Measurements from ENCODE around the gene RGS11.

Gene RGS11

DNA sequence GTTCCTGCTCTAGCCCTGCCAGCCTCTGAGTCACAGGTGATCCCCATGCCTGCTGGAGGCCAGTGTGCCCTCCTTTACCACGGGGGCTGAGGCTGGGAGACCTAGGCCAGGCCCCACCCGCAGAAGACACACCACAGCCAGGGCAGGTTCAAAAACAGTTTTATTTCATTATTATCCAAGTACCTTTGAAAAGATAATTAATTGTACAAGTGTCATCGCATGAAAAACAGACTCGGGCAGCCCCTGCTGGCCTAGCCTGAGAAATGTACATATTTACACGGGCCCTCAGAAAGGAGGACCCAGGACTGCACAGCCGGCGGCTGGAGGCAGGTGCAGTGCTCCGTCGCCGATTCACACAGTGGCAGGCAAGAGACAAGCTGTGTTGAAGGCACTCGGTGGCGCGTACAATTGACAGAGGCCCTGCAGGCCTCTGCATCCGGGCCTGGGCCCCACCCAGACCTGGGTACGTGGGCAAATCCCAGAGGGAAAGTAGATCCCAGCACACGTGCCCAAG, 11.6 kb upstream of the RGS11 start:
- H3K36me3 Mint-ChIP-seq = peaks cover 7% of the 10 kb centered on the region
- H3K4me1 Mint-ChIP-seq = no peaks in the 10 kb centered on the region
- no peaks in the 10 kb centered on the region for H3K9me3 Mint-ChIP-seq
- H3K4me3 Mint-ChIP-seq = no peak overlapping the region
- no peaks in the 10 kb centered on the region for H3K27me3 Mint-ChIP-seq
- no peak overlapping the region for H3K27ac Mint-ChIP-seq

DNA sequence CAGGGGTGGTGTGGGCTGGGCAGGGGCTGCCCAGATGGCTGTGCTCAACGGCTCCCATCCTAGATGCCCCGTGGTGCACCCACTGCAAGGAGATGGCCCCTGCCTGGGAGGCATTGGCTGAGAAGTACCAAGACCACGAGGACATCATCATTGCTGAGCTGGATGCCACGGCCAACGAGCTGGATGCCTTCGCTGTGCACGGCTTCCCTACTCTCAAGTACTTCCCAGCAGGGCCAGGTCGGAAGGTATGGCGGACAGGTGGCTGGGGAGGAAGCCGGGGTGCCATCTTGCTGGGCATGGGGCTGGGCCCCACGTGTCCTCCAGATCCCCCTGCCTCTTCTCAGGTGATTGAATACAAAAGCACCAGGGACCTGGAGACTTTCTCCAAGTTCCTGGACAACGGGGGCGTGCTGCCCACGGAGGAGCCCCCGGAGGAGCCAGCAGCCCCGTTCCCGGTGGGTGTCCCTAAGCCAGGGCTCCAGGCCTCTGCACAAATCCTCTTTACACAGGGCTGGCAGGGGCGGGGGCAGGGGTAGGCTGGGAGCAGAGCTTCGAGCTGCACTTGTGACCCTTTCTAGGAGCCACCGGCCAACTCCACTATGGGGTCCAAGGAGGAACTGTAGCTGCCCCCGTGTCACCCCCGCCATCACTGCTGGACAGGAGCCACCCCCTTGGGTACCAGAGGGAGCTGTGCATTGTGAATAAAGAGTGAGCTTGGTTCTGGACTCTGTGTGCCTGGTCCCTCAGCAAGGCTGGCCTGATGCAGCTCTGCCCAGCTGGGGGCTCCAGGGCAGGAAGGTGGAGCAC, 10.9 kb upstream of the RGS11 start:
- no peak overlapping the region for H3K27ac Mint-ChIP-seq
- H3K4me3 Mint-ChIP-seq = no peak overlapping the region
- H3K36me3 Mint-ChIP-seq = peaks cover 7% of the 10 kb centered on the region
- H3K4me1 Mint-ChIP-seq = no peaks in the 10 kb centered on the region
- no peaks in the 10 kb centered on the region for H3K27me3 Mint-ChIP-seq
- no peaks in the 10 kb centered on the region for H3K9me3 Mint-ChIP-seq

DNA sequence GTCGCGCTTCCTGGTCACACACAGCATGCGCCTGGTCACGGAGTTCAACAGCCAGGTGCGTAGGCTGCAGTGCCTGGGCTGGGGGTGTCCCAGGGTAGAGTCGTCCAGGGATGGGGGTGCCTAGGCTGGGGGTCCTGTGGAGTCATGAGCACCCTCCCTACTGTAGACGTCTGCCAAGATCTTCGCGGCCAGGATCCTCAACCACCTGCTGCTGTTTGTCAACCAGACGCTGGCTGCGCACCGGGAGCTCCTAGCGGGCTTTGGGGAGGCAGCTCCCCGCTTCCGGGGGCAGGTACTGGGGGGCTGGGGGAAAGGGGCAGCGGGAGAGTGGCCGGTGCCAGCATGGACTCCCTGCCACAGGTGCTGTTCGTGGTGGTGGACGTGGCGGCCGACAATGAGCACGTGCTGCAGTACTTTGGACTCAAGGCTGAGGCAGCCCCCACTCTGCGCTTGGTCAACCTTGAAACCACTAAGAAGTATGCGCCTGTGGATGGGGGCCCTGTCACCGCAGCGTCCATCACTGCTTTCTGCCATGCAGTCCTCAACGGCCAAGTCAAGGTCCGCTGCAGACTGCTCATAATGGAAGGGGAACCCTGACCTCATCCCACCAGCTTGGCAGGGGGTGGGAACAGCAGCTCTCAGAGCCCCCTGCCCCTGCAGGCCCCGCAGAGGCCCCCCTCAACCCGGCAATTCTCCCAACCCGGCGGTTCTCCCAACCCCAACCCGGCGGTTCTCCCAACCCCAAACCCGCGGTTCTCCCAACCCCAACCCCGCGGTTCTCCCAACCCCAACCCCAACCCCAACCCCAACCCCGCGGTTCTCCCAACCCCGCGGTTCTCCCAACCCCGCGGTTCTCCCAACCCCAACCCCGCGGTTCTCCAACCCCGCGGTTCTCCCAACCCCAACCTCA, 9.7 kb upstream of the RGS11 start:
- H3K4me1 Mint-ChIP-seq = no peaks in the 10 kb centered on the region
- H3K27me3 Mint-ChIP-seq = no peaks in the 10 kb centered on the region
- no peaks in the 10 kb centered on the region for H3K9me3 Mint-ChIP-seq
- H3K4me3 Mint-ChIP-seq = no peak overlapping the region
- no peak overlapping the region for H3K27ac Mint-ChIP-seq
- peaks cover 7% of the 10 kb centered on the region for H3K36me3 Mint-ChIP-seq

DNA sequence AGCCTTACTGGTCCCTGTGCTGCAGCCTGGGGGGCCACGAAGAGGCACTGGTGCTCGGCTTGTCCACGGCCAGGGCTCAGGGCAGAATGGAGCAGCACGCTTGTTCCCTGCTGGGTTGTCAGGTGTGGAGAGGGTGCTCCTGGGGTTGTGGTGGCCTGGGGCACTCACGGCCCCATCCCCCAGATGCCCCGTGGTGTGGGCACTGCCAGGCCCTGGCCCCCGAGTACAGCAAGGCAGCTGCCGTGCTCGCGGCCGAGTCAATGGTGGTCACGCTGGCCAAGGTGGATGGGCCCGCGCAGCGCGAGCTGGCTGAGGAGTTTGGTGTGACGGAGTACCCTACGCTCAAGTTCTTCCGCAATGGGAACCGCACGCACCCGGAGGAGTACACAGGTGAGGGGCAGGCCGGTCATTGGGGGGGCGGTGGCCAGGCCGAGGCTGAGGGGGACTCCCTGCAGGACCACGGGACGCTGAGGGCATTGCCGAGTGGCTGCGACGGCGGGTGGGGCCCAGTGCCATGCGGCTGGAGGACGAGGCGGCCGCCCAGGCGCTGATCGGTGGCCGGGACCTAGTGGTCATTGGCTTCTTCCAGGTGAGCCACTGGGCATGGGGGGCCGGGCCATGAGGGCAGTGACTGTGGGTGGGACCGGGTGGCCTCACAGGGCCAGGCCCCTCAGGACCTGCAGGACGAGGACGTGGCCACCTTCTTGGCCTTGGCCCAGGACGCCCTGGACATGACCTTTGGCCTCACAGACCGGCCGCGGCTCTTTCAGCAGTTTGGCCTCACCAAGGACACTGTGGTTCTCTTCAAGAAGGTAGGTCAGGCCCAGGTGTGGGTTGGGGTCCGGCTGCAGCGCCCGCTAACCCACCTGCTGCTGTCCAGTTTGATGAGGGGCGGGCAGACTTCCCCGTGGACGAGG, 8.7 kb upstream of the RGS11 start:
- H3K4me3 Mint-ChIP-seq = no peak overlapping the region
- H3K4me1 Mint-ChIP-seq = no peaks in the 10 kb centered on the region
- peaks cover 7% of the 10 kb centered on the region for H3K36me3 Mint-ChIP-seq
- H3K27me3 Mint-ChIP-seq = no peaks in the 10 kb centered on the region
- no peak overlapping the region for H3K27ac Mint-ChIP-seq
- no peaks in the 10 kb centered on the region for H3K9me3 Mint-ChIP-seq

DNA sequence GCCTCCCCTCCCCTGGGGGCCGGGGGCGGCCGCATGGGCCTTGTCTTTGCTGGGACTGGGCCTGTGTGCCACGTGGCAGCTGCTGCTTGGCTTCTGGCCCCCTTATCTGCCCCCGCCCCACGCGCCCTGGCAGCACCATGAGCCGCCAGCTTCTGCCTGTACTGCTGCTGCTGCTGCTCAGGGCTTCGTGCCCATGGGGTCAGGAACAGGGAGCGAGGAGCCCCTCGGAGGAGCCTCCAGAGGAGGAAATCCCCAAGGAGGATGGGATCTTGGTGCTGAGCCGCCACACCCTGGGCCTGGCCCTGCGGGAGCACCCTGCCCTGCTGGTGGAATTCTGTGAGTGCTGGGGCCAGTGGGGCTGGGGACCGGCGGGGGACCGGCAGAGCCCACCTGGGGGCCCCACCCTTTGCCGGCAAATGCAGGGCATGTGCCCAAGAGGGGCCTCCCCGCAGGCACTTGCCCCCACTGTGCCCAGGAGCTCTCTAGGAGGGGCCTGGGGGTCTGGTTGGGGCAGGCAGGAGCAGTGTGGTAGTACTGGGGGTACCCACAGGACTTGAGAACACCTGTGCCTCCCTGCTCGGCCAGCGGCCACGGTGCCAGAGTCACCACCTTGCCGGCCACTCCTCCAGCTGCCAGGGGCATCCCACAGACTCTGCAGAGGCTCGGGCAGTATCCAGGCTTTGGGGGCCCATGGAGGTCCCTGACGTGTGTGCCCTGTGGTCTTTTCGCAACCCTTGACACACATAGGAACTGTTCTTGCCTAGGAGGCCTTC, 7.5 kb upstream of the RGS11 start, which contains the start of gene PDIA2:
Gene PDIA2 (plus strand): TSS at position 132 of the 773 bp plus-strand sequence. CDS start 6 bp downstream, at position 138.
- Mint-ChIP-seq H3K27me3 (peaks cover 3% of the 10 kb centered on the region), H3K27ac (peak within 1 kb of the TSS; percentile 17), H3K36me3 (peaks cover 7% of the 10 kb centered on the region), H3K4me3 (no peak within 1 kb of the TSS), H3K4me1 (peaks cover 5% of the 10 kb centered on the region), H3K9me3 (no peaks in the 10 kb centered on the region)

DNA sequence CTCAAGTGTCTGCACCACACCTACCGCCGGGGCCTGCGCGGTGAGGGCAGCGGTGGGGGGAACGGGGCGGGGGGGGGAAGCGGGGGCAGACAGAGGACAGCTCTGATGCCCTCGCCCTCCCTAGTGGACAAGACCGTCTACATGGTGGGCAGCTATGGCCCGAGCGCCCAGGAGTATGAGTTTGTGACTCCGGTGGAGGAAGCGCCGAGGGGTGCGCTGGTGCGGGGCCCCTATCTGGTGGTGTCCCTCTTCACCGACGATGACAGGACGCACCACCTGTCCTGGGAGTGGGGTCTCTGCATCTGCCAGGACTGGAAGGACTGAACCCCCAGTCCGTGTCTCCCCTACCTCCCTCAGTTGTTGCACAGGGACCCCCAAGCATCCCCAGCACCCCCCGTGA, 6.7 kb upstream of the RGS11 start:
- H3K4me1 Mint-ChIP-seq = peaks cover 5% of the 10 kb centered on the region
- H3K27ac Mint-ChIP-seq = no peak overlapping the region
- peaks cover 3% of the 10 kb centered on the region for H3K27me3 Mint-ChIP-seq
- no peak overlapping the region for H3K4me3 Mint-ChIP-seq
- H3K9me3 Mint-ChIP-seq = no peaks in the 10 kb centered on the region
- peaks cover 5% of the 10 kb centered on the region for H3K36me3 Mint-ChIP-seq

DNA sequence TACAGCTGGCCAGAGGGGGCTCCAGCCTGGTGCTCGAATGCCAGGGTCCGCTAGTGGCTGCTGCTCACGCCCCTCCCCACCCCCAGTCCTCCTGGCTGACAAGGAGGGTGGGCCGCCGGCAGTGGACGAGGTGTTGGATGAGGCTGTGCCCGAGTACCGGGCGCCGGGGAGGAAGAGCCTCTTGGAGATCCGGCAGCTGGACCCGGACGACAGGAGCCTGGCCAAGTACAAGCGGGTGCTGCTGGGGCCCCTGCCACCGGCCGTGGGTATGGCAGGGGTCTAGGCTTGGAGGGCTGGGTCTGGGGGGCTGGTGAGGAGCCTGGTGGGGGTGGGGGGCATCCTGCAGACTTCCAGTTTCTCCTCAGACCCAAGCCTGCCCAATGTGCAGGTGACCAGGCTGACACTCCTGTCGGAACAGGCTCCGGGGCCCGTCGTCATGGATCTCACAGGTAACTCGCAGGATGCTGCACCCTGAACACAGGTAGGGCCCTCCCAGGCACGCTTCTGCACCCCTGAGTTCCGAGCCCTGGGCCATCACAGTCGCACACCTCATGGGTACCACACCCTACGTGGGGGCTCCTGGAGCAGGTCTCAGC, 6.0 kb upstream of the RGS11 start:
- H3K27me3 Mint-ChIP-seq = peaks cover 4% of the 10 kb centered on the region
- H3K4me1 Mint-ChIP-seq = peaks cover 5% of the 10 kb centered on the region
- H3K36me3 Mint-ChIP-seq = peaks cover 3% of the 10 kb centered on the region
- no peak overlapping the region for H3K4me3 Mint-ChIP-seq
- H3K9me3 Mint-ChIP-seq = no peaks in the 10 kb centered on the region
- peak overlapping the region; percentile 17 for H3K27ac Mint-ChIP-seq

DNA sequence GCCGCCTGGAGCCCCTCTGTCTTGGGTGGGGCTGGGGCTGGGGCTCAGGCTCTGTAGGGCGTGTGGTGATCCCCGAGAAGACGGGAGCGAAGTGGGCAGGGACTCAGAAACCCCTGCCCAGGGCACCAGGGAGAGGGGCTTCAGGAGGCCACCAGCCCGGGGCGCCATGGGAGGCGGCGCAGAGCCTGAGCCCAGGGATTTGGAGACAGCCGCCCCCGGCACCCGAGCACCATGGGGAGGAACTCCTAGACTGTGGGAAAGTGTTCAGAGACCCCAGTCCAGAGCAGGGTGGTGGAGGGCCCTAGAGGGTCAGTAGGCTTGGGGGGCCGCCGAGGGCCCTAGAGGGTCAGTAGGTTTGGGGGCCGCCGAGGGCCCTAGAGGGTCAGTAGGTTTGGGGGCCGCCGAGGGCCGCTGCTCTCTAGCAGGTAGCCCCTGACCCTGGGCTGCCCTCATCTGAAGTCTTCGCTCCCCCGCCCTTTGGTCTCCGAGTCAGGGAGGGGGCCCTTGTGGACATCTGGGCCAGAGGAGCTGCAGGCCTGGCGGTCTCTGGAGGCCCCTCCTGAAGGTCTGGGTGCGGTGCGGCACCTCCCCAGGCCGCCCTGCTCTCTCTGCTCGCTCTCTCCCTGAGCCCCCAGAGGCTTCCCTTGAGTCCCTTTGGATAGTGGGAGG, 5.4 kb upstream of the RGS11 start:
- no peak overlapping the region for H3K4me3 Mint-ChIP-seq

DNA sequence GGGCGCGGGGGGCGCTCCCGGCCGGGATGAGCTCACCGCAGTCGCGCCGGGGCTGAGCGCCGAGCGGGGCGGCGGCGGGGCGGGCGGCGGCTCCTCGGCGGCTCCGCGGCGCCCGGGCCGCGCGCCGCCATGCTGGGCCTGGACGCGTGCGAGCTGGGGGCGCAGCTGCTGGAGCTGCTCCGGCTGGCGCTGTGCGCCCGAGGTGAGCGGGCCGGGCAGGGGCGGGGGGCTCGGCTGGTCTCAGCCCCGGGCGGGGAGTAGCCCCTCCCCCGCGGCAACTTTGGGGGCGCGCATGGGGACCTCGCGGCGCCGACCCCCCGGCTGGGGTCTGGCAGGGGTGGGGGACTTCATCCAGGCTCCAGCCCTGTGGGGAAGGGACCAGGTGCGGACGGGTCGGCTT, 4.8 kb upstream of the RGS11 start, which contains the start of gene ARHGDIG:
Gene ARHGDIG (plus strand): TSS at position 40 of the 400 bp plus-strand sequence. CDS start 90 bp downstream, at position 130.
- Mint-ChIP-seq H3K27ac (no peak within 1 kb of the TSS), H3K27me3 (peaks cover 9% of the 10 kb centered on the region), H3K4me3 (no peak within 1 kb of the TSS), H3K9me3 (no peaks in the 10 kb centered on the region), H3K4me1 (peaks cover 5% of the 10 kb centered on the region), H3K36me3 (no peaks in the 10 kb centered on the region)

More for the DNA sequence above, 5.4 kb upstream of the RGS11 start:
- Mint-ChIP-seq H3K4me1 (peaks cover 5% of the 10 kb centered on the region), H3K27ac (no peak overlapping the region), H3K36me3 (no peaks in the 10 kb centered on the region), H3K9me3 (no peaks in the 10 kb centered on the region), H3K27me3 (peaks cover 8% of the 10 kb centered on the region)

DNA sequence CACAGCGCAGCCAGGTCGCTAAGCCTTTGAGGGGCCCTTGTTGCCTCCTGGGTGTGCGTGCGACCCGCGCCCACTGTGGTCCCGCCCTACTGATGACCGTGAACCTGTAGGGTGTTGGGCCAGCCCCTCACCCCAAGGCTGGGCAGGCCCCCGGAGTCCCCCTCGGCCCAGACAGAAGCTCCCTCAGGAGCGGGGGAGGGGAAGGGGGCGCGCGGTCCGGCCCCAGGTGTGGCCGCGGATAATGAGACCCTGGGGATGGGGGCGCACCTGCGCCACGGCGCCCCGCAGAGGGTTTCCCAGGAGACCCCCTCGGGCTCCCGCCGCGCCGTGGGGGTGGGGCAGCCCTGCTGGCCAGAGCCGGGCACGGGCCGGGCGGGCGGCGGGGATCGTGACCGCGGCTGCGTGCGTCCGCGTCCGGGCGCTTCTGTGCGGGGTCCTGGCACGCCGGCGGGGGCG, 4.3 kb upstream of the RGS11 start:
- H3K9me3 Mint-ChIP-seq = no peaks in the 10 kb centered on the region
- H3K36me3 Mint-ChIP-seq = no peaks in the 10 kb centered on the region
- H3K27me3 Mint-ChIP-seq = peaks cover 9% of the 10 kb centered on the region
- H3K4me3 Mint-ChIP-seq = no peak overlapping the region
- H3K27ac Mint-ChIP-seq = no peak overlapping the region
- H3K4me1 Mint-ChIP-seq = peaks cover 5% of the 10 kb centered on the region

DNA sequence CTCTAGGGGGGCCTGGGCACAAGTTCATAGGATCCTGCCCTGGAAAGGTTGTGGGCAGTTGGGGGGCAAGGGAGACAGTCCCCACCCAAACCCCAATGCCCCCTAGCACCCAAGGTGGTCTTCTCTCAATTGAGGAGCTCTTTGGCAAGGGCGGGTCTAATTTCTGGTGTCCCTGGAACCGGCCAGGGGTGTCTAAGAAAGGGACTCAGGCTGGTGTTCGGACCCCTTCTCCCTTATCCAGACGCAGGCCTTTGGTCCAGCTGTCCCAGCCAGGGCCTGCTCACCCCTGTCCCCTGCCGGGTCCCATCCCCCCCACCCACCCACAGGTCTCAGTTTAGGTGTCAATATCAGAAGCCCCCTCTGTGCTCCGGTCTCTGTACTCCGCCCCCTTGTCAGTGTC, 3.8 kb upstream of the RGS11 start:
- peak overlapping the region; percentile 19 for H3K4me3 Mint-ChIP-seq
- H3K27me3 Mint-ChIP-seq = peaks cover 9% of the 10 kb centered on the region
- H3K9me3 Mint-ChIP-seq = no peaks in the 10 kb centered on the region
- no peak overlapping the region for H3K27ac Mint-ChIP-seq
- H3K36me3 Mint-ChIP-seq = no peaks in the 10 kb centered on the region
- H3K4me1 Mint-ChIP-seq = peaks cover 5% of the 10 kb centered on the region

DNA sequence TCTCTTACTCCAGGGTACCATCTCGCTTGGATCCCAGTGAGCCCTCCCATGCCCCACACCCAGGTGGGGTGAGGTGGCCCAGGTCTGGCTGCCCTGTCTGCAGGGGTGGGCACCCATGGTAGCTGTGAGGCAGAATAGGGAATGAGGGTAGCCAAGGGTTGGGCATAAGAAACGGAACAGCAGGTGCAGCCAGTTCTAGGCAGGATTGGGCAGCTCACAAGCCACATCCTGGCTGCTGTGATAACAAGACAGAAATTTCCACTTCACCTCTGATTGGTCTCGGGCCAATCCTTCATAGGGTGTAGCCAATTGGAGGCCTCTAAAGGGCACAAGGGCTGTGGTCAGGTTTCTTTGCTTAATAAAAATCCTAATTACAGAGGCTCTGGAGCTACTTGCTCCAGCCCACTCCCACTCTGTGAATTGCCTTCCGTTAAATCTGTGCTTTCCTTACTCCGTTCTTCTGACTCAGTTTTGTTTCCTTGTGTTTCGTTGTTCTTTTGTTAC, 3.2 kb upstream of the RGS11 start:
- Mint-ChIP-seq H3K4me3 (peak overlapping the region; percentile 19), H3K9me3 (no peaks in the 10 kb centered on the region), H3K27ac (peak overlapping the region; percentile 3), H3K27me3 (peaks cover 9% of the 10 kb centered on the region), H3K36me3 (no peaks in the 10 kb centered on the region), H3K4me1 (peaks cover 5% of the 10 kb centered on the region)

DNA sequence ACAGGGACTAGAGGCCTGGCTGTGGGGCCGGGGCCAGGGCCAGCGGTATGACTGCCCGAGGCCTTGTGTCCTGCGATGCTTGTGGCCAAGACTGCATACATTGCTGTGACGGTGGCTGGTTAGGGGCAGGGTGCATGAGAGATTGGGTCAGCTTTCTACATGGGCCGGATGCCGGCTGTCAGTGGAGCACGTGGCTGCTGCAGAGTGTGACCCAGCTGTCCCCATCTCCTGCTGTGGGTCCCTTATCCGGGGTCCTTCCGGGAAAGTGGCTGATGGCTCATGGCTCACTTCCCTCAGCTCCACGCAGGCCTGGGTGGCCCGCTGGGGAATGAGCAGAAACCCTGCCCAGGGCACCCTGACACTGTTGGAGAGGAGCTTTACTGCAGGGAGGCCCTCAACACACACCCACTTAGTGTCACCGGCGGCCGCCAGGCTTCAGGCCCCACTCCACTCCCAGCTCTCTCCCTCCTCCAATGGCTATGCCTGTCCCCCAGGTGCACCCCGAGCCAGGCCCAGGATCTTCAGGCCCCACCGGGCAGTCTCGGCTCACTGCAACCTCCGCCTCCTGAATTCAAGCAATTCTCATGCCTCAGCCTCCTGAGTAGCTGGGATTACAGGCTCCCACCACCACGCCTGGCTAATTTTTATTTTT, 808 bp upstream of the RGS11 start:
- peaks cover 9% of the 10 kb centered on the region for H3K27me3 Mint-ChIP-seq
- no peaks in the 10 kb centered on the region for H3K9me3 Mint-ChIP-seq
- H3K4me1 Mint-ChIP-seq = peaks cover 5% of the 10 kb centered on the region
- no peak overlapping the region for H3K27ac Mint-ChIP-seq
- H3K4me3 Mint-ChIP-seq = peak overlapping the region; percentile 66
- H3K36me3 Mint-ChIP-seq = no peaks in the 10 kb centered on the region
